OCI-LY1 (cell line): Measurements from ENCODE around the gene PTPRCAP.
A peak's percentile ranks its signal among the peaks of the same experiment; 100 is the strongest.
"Not testable (repeated sequence)": the region's sequence is repeated elsewhere in the genome, so short reads cannot be mapped to it uniquely, and the experiment has no call there.

Experiments
- H2AFZ ChIP-seq: fragments of 200-600 bp; sonication (generic), shearing (Covaris generic); 2 replicates; pipeline ENCODE4 v1.6.0; 2014; ENCODE audit warnings: antibody characterized with exemption, mild to moderate bottlenecking, low read length
- H3F3A ChIP-seq: fragments of 200-600 bp; sonication (generic), shearing (Covaris generic); 2 replicates; pipeline ENCODE4 v1.6.0; 2014; ENCODE audit warnings: mild to moderate bottlenecking, antibody characterized with exemption, low read length, moderate library complexity; ENCODE audit not compliant: insufficient read depth
- H3K27ac ChIP-seq: fragments of 200-600 bp; sonication (generic); 2 replicates; pipeline ENCODE4 v1.5.1; 2014; ENCODE audit warnings: low read length, mixed run types, mild to moderate bottlenecking, low read depth; ENCODE audit not compliant: poor library complexity, severe bottlenecking
- H3K27me3 ChIP-seq: fragments of 200-600 bp; sonication (generic); 2 replicates; pipeline ENCODE4 v1.6.0; 2014; ENCODE audit warnings: antibody characterized with exemption, mild to moderate bottlenecking, low read length, moderate library complexity; ENCODE audit not compliant: insufficient read depth
- H3K36me3 ChIP-seq: fragments of 200-600 bp; sonication (generic); 2 replicates; pipeline ENCODE4 v1.6.1; 2014; ENCODE audit warnings: mild to moderate bottlenecking, antibody characterized with exemption, low read length, moderate library complexity, mixed read lengths; ENCODE audit not compliant: insufficient read depth
- H3K4me1 ChIP-seq: fragments of 200-600 bp; sonication (generic); 2 replicates; pipeline ENCODE4 v1.5.1; 2014; ENCODE audit warnings: mild to moderate bottlenecking, low read length, moderate library complexity; ENCODE audit not compliant: insufficient read depth, severe bottlenecking
- H3K4me2 ChIP-seq: fragments of 200-600 bp; sonication (generic), shearing (Covaris generic); 2 replicates; pipeline ENCODE4 v1.6.1; 2014; ENCODE audit warnings: low read length
- H3K4me3 ChIP-seq: fragments of 200-600 bp; sonication (generic); 2 replicates; pipeline ENCODE4 v1.5.1; 2014; ENCODE audit warnings: low read length, low read depth, mild to moderate bottlenecking, mixed read lengths; ENCODE audit not compliant: poor library complexity, severe bottlenecking
- H3K79me2 ChIP-seq: fragments of 200-600 bp; shearing (Covaris generic); 2 replicates; pipeline ENCODE4 v1.6.1; 2016; ENCODE audit warnings: mixed run types, low read length, mixed read lengths; ENCODE audit not compliant: insufficient read depth
- H3K9ac ChIP-seq: fragments of 200-600 bp; sonication (generic), shearing (Covaris generic); 2 replicates; pipeline ENCODE4 v1.6.1; 2014; ENCODE audit warnings: mild to moderate bottlenecking, low read length, mixed read lengths
- H3K9me2 ChIP-seq: fragments of 200-600 bp; sonication (generic), shearing (Covaris generic); 2 replicates; pipeline ENCODE4 v1.6.1; 2014; ENCODE audit warnings: low read depth, mild to moderate bottlenecking, low read length, mixed read lengths
- H3K9me3 ChIP-seq: fragments of 200-600 bp; shearing (Covaris generic); 2 replicates; pipeline ENCODE4 v1.6.1; 2014; ENCODE audit warnings: low read length, mixed read lengths
- H4K20me1 ChIP-seq: fragments of 200-600 bp; sonication (generic), shearing (Covaris generic); 2 replicates; pipeline ENCODE4 v1.6.0; 2016; ENCODE audit warnings: mild to moderate bottlenecking, low read length; ENCODE audit not compliant: insufficient read depth
- EZH2 ChIP-seq: fragments of 200-600 bp; sonication (generic), shearing (Covaris generic); IDR thresholded peaks from 2 replicates; pipeline ENCODE4 v1.8.0; 2017; ENCODE audit warnings: borderline replicate concordance, mixed run types, mild to moderate bottlenecking, antibody characterized with exemption, low read length, moderate library complexity, mixed read lengths
- TF ChIP-seq, protein P1 (sequence below): fragments of 200-600 bp; sonication (generic), shearing (Covaris generic); IDR thresholded peaks from 2 replicates; pipeline ENCODE4 v1.5.1; 2017; ENCODE audit warnings: mild to moderate bottlenecking, antibody characterized with exemption, low read length, moderate library complexity, mixed read lengths

The PTPRCAP gene

DNA sequence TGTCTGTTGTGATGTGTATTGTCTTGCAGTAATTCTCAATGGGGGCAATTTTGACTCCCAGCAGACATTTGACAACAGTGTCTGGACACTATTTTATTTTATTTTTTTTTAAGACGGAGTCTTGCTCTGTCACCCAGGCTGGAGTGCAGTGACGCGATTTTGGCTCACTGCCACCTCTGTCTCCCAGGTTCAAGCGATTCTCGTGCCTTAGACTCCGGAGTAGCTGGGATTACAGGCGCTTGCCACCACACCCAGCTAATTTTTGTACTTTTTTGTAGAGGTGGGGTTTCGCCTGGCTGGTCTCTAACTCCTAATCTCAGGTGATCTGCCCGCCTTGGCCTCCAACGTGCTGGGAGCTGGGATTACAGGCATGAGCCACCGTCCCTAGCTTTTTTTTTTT, 7.8 kb downstream of the PTPRCAP start:
- no peak overlapping the region for H2AFZ ChIP-seq
- no peaks in the 10 kb centered on the region for H3K9me3 ChIP-seq
- H3K27ac ChIP-seq = peak overlapping the region; percentile 14
- H3K9me2 ChIP-seq = no peaks in the 10 kb centered on the region
- no peaks in the 10 kb centered on the region for H3K27me3 ChIP-seq
- peaks cover 47% of the 10 kb centered on the region; the same call in 1 of the 2 replicates for H3K36me3 ChIP-seq
- peak overlapping the region; percentile 94; the same call in 1 of the 2 replicates for H3K9ac ChIP-seq
- no peaks in the 10 kb centered on the region for H3F3A ChIP-seq
- H3K4me3 ChIP-seq = peak overlapping the region; percentile 93
- no peaks in the 10 kb centered on the region for H4K20me1 ChIP-seq
- peaks cover 10% of the 10 kb centered on the region for H3K79me2 ChIP-seq
- TF ChIP-seq EZH2 = no peak
- TF ChIP-seq, protein P1, sequence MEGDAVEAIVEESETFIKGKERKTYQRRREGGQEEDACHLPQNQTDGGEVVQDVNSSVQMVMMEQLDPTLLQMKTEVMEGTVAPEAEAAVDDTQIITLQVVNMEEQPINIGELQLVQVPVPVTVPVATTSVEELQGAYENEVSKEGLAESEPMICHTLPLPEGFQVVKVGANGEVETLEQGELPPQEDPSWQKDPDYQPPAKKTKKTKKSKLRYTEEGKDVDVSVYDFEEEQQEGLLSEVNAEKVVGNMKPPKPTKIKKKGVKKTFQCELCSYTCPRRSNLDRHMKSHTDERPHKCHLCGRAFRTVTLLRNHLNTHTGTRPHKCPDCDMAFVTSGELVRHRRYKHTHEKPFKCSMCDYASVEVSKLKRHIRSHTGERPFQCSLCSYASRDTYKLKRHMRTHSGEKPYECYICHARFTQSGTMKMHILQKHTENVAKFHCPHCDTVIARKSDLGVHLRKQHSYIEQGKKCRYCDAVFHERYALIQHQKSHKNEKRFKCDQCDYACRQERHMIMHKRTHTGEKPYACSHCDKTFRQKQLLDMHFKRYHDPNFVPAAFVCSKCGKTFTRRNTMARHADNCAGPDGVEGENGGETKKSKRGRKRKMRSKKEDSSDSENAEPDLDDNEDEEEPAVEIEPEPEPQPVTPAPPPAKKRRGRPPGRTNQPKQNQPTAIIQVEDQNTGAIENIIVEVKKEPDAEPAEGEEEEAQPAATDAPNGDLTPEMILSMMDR = no peak
- H3K4me2 ChIP-seq = peak overlapping the region; percentile 81
- H3K4me1 ChIP-seq = peaks cover 59% of the 10 kb centered on the region

DNA sequence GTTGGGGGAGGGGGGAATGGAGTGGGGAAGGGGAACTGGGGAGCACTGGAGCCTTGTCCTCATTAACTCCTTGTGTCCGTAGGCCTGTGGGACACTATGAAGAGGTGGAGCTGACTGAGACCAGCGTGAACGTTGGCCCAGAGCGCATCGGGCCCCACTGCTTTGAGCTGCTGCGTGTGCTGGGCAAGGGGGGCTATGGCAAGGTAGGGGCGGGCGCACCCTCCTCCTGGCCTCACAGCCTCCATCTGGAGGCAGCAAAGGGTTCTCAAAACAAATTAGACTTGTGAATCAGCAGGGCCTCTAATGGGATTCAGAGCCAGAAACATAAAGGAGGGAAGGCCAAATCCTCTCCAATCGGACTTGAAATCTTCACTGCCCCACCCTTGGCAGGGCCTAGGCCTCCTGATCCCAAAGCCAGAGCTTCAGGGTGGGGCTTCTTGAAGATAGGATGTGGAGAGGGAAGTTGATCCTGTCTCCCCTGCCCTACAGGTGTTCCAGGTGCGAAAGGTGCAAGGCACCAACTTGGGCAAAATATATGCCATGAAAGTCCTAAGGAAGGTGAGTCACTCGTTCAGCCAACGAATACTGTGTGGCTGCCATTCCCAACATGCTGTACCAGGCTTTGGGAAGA, 8.3 kb downstream of the PTPRCAP start:
- Histone ChIP-seq H3K4me2 (peak overlapping the region; percentile 81), H3F3A (no peaks in the 10 kb centered on the region), H4K20me1 (no peaks in the 10 kb centered on the region), H3K79me2 (peaks cover 10% of the 10 kb centered on the region), H3K9me3 (no peaks in the 10 kb centered on the region), H3K4me1 (peaks cover 54% of the 10 kb centered on the region), H2AFZ (no peak overlapping the region), H3K4me3 (peak overlapping the region; percentile 93), H3K9me2 (no peaks in the 10 kb centered on the region), H3K9ac (peak overlapping the region; percentile 94), H3K27ac (peak overlapping the region; percentile 14), H3K36me3 (peaks cover 41% of the 10 kb centered on the region; the same call in 1 of the 2 replicates), H3K27me3 (no peaks in the 10 kb centered on the region)
- TF ChIP-seq EZH2 = no peak
- TF ChIP-seq, protein P1 = 0 out of 2 replicates have a peak, but pooled peaks have one; percentile 5

DNA sequence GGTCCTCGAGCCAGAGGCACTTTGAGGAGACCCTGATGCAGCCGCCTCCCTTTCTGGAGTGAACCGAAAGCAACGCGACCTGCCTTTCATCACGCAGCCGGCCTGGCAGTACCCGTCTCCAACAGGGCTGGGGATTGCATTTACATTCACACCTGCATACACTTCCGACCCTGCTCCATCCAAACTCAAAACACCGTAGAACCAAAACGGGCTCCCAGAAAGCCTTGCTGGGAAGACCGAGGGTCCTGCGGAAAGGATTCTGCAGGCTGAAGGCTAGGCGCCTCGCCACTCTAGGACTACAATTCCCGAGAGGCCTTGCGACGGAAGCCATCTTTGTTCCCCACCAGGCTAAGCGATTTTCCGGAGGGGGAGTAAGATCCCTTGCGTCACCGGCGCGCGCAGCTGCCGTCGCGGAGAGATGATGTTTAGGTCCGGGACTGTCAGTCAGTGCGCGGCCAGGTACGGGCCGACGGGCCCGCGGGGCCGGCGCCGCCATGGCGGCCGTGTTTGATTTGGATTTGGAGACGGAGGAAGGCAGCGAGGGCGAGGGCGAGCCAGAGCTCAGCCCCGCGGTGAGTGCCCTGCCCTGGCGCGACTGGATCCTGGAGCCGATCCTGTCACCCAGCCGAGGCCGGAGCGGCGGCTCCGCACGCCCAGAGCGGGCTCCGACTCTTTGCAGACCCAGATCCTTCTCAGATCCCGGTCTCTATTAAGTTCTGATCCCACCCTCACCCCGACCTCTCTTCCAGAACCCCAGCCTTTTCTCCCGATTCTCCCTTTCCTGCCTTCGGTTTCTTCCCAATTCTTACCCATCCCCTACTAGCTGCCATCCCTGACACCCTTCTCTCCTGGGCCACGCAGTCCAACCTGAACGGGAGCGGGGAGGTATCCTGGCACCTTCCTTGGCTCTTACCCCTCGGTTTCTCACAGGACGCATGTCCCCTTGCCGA, 9.2 kb downstream of the PTPRCAP start, which contains the start of gene RPS6KB2:
Gene RPS6KB2, plus strand, starts transcription at position 443 of the 950 bp plus-strand sequence. Its CDS starts 52 bp downstream, at position 495.
- Histone ChIP-seq H3K4me3 (peak within 1 kb of the TSS; percentile 93), H3K9me2 (no peaks in the 10 kb centered on the region), H3K79me2 (peaks cover 10% of the 10 kb centered on the region), H3K4me1 (peaks cover 45% of the 10 kb centered on the region), H3K4me2 (peak within 1 kb of the TSS; percentile 81), H3K27me3 (no peaks in the 10 kb centered on the region), H2AFZ (no peak within 1 kb of the TSS), H4K20me1 (no peaks in the 10 kb centered on the region), H3F3A (no peaks in the 10 kb centered on the region), H3K9me3 (no peaks in the 10 kb centered on the region), H3K36me3 (peaks cover 33% of the 10 kb centered on the region; the same call in 1 of the 2 replicates), H3K9ac (peak within 1 kb of the TSS; percentile 94), H3K27ac (peak within 1 kb of the TSS; percentile 61)
- no peak for TF ChIP-seq EZH2
- TF ChIP-seq, protein P1 = no peak

DNA sequence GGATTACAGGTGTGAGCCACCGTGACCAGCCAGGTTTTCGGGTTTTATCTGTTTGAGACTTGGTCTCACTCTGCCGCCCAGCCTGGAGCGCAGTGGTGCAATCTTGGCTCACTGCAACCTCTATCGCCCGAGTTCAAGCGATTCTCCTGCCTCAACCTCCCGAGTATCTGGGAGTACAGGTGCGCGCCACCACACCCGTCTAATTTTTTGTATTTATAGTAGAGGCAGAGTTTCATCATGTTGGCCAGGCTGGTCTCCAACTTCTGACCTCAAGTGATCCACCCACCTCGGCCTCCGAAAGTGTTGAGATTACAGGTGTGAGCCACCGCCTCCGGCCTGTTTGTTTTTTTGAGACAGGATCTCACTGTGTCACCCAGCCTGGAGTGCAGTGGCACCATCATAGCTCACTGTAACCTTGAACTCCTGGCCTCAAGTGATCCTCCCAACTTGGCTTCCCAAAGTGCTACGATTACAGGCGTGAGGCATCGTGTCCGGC, 10.1 kb downstream of the PTPRCAP start:
- Histone ChIP-seq H3K9ac (peak overlapping the region; percentile 94), H3K4me1 (peaks cover 36% of the 10 kb centered on the region), H3K4me2 (peak overlapping the region; percentile 81), H3K27ac (peak overlapping the region; percentile 61), H3K36me3 (peaks cover 24% of the 10 kb centered on the region; the same call in 1 of the 2 replicates), H3K4me3 (peak overlapping the region; percentile 93)
- H3K9me3 ChIP-seq, H2AFZ ChIP-seq, H3K9me2 ChIP-seq, H4K20me1 ChIP-seq, H3F3A ChIP-seq, H3K27me3 ChIP-seq, H3K79me2 ChIP-seq: not testable (repeated sequence)
